GM23338 (cell line): ENCODE results near the gene EFCAB10. TPM values are rescaled to one million over a fixed set of nuclear protein-coding genes. Genes with fewer than 3 reads are reported as not detected.

Source experiments
- ATAC-seq: fragments of 200-7000 bp; cut with Tn5 transposase; 3 replicates; pipeline ENCODE4 v1.9.1; 2020
- DNase-seq: peaks from one replicate; pipeline ENCODE4 v3.0.0-alpha.2; 2015; ENCODE audit warnings: low spot score
- H2AFZ ChIP-seq: fragments of 200-600 bp; sonication (generic); 2 replicates; pipeline ENCODE4 v1.8.0; 2016; ENCODE audit warnings: antibody characterized with exemption, mild to moderate bottlenecking, moderate library complexity
- H3F3A ChIP-seq: fragments of 200-600 bp; sonication (generic); replicated peaks from 2 replicates; pipeline ENCODE4 v1.8.0; 2017; ENCODE audit warnings: antibody characterized with exemption, mixed run types, low read depth
- H3K27ac ChIP-seq: fragments of 200-600 bp; sonication (generic); 2 replicates; pipeline ENCODE4 v1.6.1; 2016; ENCODE audit warnings: low read depth
- H3K27me3 ChIP-seq: fragments of 200-600 bp; sonication (generic); 2 replicates; pipeline ENCODE4 v1.8.0; 2016; ENCODE audit warnings: mild to moderate bottlenecking, mixed run types, moderate library complexity; ENCODE audit not compliant: insufficient read depth
- H3K36me3 ChIP-seq: fragments of 200-600 bp; sonication (generic); 2 replicates; pipeline ENCODE4 v1.8.0; 2016; ENCODE audit warnings: mild to moderate bottlenecking; ENCODE audit not compliant: insufficient read depth
- H3K4me1 ChIP-seq: fragments of 200-600 bp; sonication (generic); 2 replicates; pipeline ENCODE4 v1.8.0; 2016; ENCODE audit warnings: mild to moderate bottlenecking, moderate library complexity; ENCODE audit not compliant: insufficient read depth
- H3K4me2 ChIP-seq: fragments of 200-600 bp; sonication (generic); 2 replicates; pipeline ENCODE4 v1.7.1; 2017; ENCODE audit warnings: mixed run types
- H3K4me3 ChIP-seq: fragments of 200-600 bp; sonication (generic); 2 replicates; pipeline ENCODE4 v1.6.1; 2016; ENCODE audit warnings: mixed run types
- H3K79me2 ChIP-seq: fragments of 200-600 bp; sonication (generic); replicated peaks from 2 replicates; pipeline ENCODE4 v1.8.0; 2017; ENCODE audit warnings: mild to moderate bottlenecking; ENCODE audit not compliant: insufficient read depth
- H3K9me2 ChIP-seq: fragments of 200-600 bp; sonication (generic); 2 replicates; pipeline ENCODE4 v1.8.0; 2017; ENCODE audit not compliant: insufficient read depth
- H4K20me1 ChIP-seq: fragments of 200-600 bp; sonication (generic); replicated peaks from 2 replicates; pipeline ENCODE4 v1.8.0; 2017; ENCODE audit warnings: mild to moderate bottlenecking; ENCODE audit not compliant: insufficient read depth
- H3K27ac Mint-ChIP-seq: 2 replicates; pipeline ENCODE4 v1.8.0; 2020; ENCODE audit warnings: inconsistent platforms, mild to moderate bottlenecking, moderate library complexity, mixed read lengths
- H3K27me3 Mint-ChIP-seq: 3 replicates; pipeline ENCODE4 v1.8.0; 2022; ENCODE audit warnings: low read depth, mild to moderate bottlenecking, moderate library complexity, mixed read lengths, inconsistent platforms; ENCODE audit not compliant: insufficient read depth, poor library complexity
- H3K36me3 Mint-ChIP-seq: 3 replicates; pipeline ENCODE4 v1.8.0; 2021; ENCODE audit warnings: low read depth, mild to moderate bottlenecking, inconsistent platforms, moderate library complexity, mixed read lengths
- H3K4me1 Mint-ChIP-seq: 3 replicates; pipeline ENCODE4 v1.8.0; 2020; ENCODE audit warnings: mild to moderate bottlenecking, inconsistent platforms, mixed read lengths
- H3K4me3 Mint-ChIP-seq: 3 replicates; pipeline ENCODE4 v1.8.0; 2021; ENCODE audit warnings: moderate library complexity, mild to moderate bottlenecking, inconsistent platforms, mixed read lengths
- H3K9me3 Mint-ChIP-seq: 3 replicates; pipeline ENCODE4 v1.8.0; 2020; ENCODE audit warnings: moderate library complexity, mild to moderate bottlenecking, inconsistent platforms, mixed read lengths
- CREB1 ChIP-seq: fragments of 250-450 bp; sonication (Bioruptor Pico); IDR thresholded peaks from 2 replicates; pipeline ENCODE4 v1.5.0; 2020; ENCODE audit warnings: low read depth, mild to moderate bottlenecking, moderate library complexity
- CTCF ChIP-seq, 2 experiments: fragments of 200-600 bp in 1 of 2; sonication (generic) in 1 of 2; conservative IDR thresholded peaks; 2 replicates each; pipeline versions ENCODE4 v1.5.1 to v1.6.1; 2016 to 2017; ENCODE audit warnings: antibody characterized with exemption in 2 of 2, low read depth in 2 of 2, mild to moderate bottlenecking in 2 of 2, moderate library complexity in 1 of 2
- ETS1 ChIP-seq: IDR thresholded peaks from 2 replicates; pipeline ENCODE4 v1.6.1; 2016; ENCODE audit warnings: antibody characterized with exemption
- EZH2 ChIP-seq: fragments of 200-600 bp; sonication (generic); IDR thresholded peaks from one replicate; pipeline ENCODE4 v1.8.0; 2017; ENCODE audit warnings: antibody characterized with exemption, mild to moderate bottlenecking, low read depth; ENCODE audit not compliant: unreplicated experiment
- EZH2phosphoT487 ChIP-seq: fragments of 200-600 bp; sonication (generic); IDR thresholded peaks from one replicate; pipeline ENCODE4 v1.8.1; 2018; ENCODE audit warnings: antibody characterized with exemption; ENCODE audit not compliant: unreplicated experiment
- JUNB ChIP-seq: IDR thresholded peaks from one replicate; pipeline ENCODE4 v1.6.1; 2016; ENCODE audit warnings: antibody characterized with exemption; ENCODE audit not compliant: unreplicated experiment
- NANOG ChIP-seq: IDR thresholded peaks from 2 replicates; pipeline ENCODE4 v1.6.1; 2016; ENCODE audit warnings: antibody characterized with exemption, borderline replicate concordance
- POLR2AphosphoS5 ChIP-seq: IDR thresholded peaks from 2 replicates; pipeline ENCODE4 v1.6.1; 2016; ENCODE audit warnings: antibody characterized with exemption, low read depth
- REST ChIP-seq: IDR thresholded peaks from one replicate; pipeline ENCODE4 v1.6.1; 2018; ENCODE audit warnings: antibody characterized with exemption; ENCODE audit not compliant: unreplicated experiment
- STAT1 ChIP-seq: IDR thresholded peaks from one replicate; pipeline ENCODE4 v1.6.1; 2016; ENCODE audit warnings: antibody characterized with exemption; ENCODE audit not compliant: unreplicated experiment
- ZNF114 ChIP-seq: fragments of 250-450 bp; sonication (Bioruptor Pico); IDR thresholded peaks from 2 replicates; pipeline ENCODE4 v1.5.0; 2020; ENCODE audit warnings: mild to moderate bottlenecking, moderate library complexity
- ZNF331 ChIP-seq: fragments of 250-450 bp; sonication (Bioruptor Pico); IDR thresholded peaks from 2 replicates; pipeline ENCODE4 v1.5.0; 2020; ENCODE audit warnings: low read depth, mild to moderate bottlenecking, moderate library complexity
- ZNF462 ChIP-seq: fragments of 250-450 bp; sonication (Bioruptor Pico); IDR thresholded peaks from 2 replicates; pipeline ENCODE4 v1.5.0; 2020; ENCODE audit warnings: mild to moderate bottlenecking, moderate library complexity
- long read RNA-seq: library from polyadenylated mRNA; unstranded; transcript quantifications from one replicate; pipeline ENCODE4 v2.0.0, GENCODE V29; 2020; ENCODE audit not compliant: unreplicated experiment
- polyA plus RNA-seq: library from polyadenylated mRNA; unstranded; fragments of >200 nt; fragmentation: Nextera tagmentation; extraction: Ambion mirVana; gene quantifications from 2 replicates; pipeline ENCODE4 v1.2.1, GENCODE V29; 2016
- total RNA-seq: library from RNA; depleted of rRNA; stranded (reverse); fragments of >200 nt; shearing (Covaris generic); gene quantifications from 2 replicates; pipeline ENCODE4 v1.2.3, GENCODE V29; 2014; rRNA removed

EFCAB10 gene
- total RNA-seq = 4.7 and 6.7 TPM in 2 replicates
- 9.8 and 10.3 TPM in 2 replicates for polyA plus RNA-seq
- long read RNA-seq = 0 reads

GRCh38 chr7:105581066-105581811 lies at the start of gene EFCAB10:
Gene EFCAB10, minus strand, starts transcription at chr7:105581493. Its CDS starts 30 bp downstream, at chr7:105581463.
- TF ChIP-seq ZNF114 (CRISPR knock-in tag) (no peak), CTCF (conservative IDR thresholded peaks at IDR 0.05; ENCODE audit: low read depth in 2 of 2) (peak; percentile 14 to 24; a peak in 2 of 4 replicates), ZNF462 (CRISPR knock-in tag) (no peak), ETS1 (no peak), CREB1 (CRISPR knock-in tag) (peak; percentile 92), ZNF331 (no peak), EZH2 (no peak), EZH2phosphoT487 (no peak), REST (no peak), NANOG (no peak), JUNB (no peak), POLR2AphosphoS5 (peak; percentile 77), STAT1 (no peak)
- ATAC-seq = peak; percentile 94
- peaks cover 24% of the 10 kb centered on the region for H3K4me1 Mint-ChIP-seq

More at GRCh38 chr7:105581066-105581811, at the start of gene EFCAB10:
- Mint-ChIP-seq H3K27me3 (peaks cover 11% of the 10 kb centered on the region), H3K36me3 (peaks cover 11% of the 10 kb centered on the region), H3K27ac (peak within 1 kb of the TSS; percentile 95), H3K9me3 (peaks cover 17% of the 10 kb centered on the region), H3K4me3 (peak within 1 kb of the TSS; percentile 82)
- H3K27me3 ChIP-seq = no peaks in the 10 kb centered on the region
- no peaks in the 10 kb centered on the region for H3F3A ChIP-seq
- H3K79me2 ChIP-seq = no peaks in the 10 kb centered on the region
- H3K4me1 ChIP-seq = no peaks in the 10 kb centered on the region; the same call in 1 of the 2 replicates
- H3K27ac ChIP-seq = peak within 1 kb of the TSS; percentile 65
- peaks cover 3% of the 10 kb centered on the region; the same call in 1 of the 2 replicates for H3K9me2 ChIP-seq
- H3K4me2 ChIP-seq = peak within 1 kb of the TSS; percentile 75
- DNase-seq = peak; percentile 99
- H3K36me3 ChIP-seq = no peaks in the 10 kb centered on the region
- no peaks in the 10 kb centered on the region; the same call in 1 of the 2 replicates for H4K20me1 ChIP-seq
- peak within 1 kb of the TSS; percentile 57 for H3K4me3 ChIP-seq
- peak within 1 kb of the TSS; percentile 72; the same call in 1 of the 2 replicates for H2AFZ ChIP-seq
